BLaER1 treated with 17β-estradiol and CSF1 and Interleukin-3, amounts not matched to agents 10 nM and 100 nM (cell line): ENCODE measurements around the gene SOX8.
A peak's percentile ranks its signal among the peaks of the same experiment; 100 is the strongest.
"Not testable (repeated sequence)": the region's sequence is repeated elsewhere in the genome, so short reads cannot be mapped to it uniquely, and the experiment has no call there.

ENCODE experiments used
- H3K27ac ChIP-seq, 11 experiments: shearing (Covaris generic); formaldehyde crosslinking; 2 replicates each; pipeline ENCODE4 v1.8.1; 2022
- H3K27me3 ChIP-seq, 11 experiments: shearing (Covaris generic); formaldehyde crosslinking; 2 replicates each; pipeline ENCODE4 v1.8.1; 2022
- H3K36me3 ChIP-seq, 11 experiments: shearing (Covaris generic); formaldehyde crosslinking; 2 replicates each; pipeline ENCODE4 v1.8.1; 2022
- H3K4me1 ChIP-seq, 10 experiments: shearing (Covaris generic); formaldehyde crosslinking; 2 replicates each; pipeline ENCODE4 v1.8.1; 2022
- H3K4me2 ChIP-seq, 11 experiments: shearing (Covaris generic); formaldehyde crosslinking; 2 replicates each; pipeline ENCODE4 v1.8.1; 2022
- H3K4me3 ChIP-seq, 10 experiments: shearing (Covaris generic); formaldehyde crosslinking; 2 replicates each; pipeline ENCODE4 v1.8.1; 2022
- H3K9ac ChIP-seq, 11 experiments: shearing (Covaris generic); formaldehyde crosslinking; 2 replicates each; pipeline ENCODE4 v1.8.1; 2022
- H3K9me3 ChIP-seq, 11 experiments: shearing (Covaris generic); formaldehyde crosslinking; replicated peaks in 1 of 11; 2 replicates each; pipeline ENCODE4 v1.8.1; 2022
- H4K20me1 ChIP-seq, 11 experiments: shearing (Covaris generic); formaldehyde crosslinking; 2 replicates each; pipeline ENCODE4 v1.8.1; 2022
- Cebpa-rat ChIP-seq, 11 experiments: shearing (Covaris generic); IDR thresholded peaks; 2 replicates each; pipeline ENCODE4 v1.8.1; 2022

SOX8 gene

DNA sequence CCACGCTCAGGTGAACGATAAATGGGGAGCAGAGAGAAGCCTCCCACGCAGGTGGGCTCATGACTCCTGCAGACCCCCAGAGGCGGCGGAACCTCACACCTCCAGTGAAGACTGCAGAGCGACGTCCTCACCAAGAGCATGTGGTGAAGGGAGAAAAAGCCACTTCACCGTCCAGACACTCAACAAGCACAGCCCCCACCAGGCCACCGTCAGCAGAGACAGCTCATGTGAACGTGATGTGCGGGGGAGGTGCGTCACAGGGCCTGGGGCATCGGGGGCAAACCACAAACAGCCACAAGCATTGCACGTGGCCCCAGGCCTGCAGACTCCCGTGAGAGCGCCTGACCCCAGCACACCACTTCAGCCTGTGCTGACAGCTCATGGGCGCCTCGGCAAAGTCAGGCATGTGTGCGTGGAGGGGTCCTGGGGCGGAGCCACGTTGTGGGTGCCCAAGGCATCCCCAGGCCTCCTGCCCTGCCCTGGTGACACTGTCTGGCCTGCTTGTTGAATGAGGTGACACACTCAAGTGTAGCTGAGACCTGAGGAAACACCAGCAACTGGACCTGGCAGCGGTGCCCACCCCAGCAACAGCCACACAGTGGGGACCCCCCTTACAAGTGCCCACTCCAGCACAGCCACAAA is 29.8 kb upstream of the SOX8 start:
- H3K9me3 ChIP-seq: no peaks in the 10 kb centered on the region; a peak in 4 of 22 replicates
- H3K4me2 ChIP-seq: peak overlapping the region; percentile 9 to 62 (median 48); a peak in 18 of 22 replicates
- no peak for TF ChIP-seq Cebpa-rat (IDR thresholded peaks at IDR 0.05)
- peaks cover 7 to 14% (median 12%) of the 10 kb centered on the region in 10 experiments; a peak in 17 of 20 replicates for H3K4me1 ChIP-seq
- peaks cover 0 to 39% (median 0%) of the 10 kb centered on the region in 11 experiments; a peak in 10 of 22 replicates for H4K20me1 ChIP-seq
- H3K27me3 ChIP-seq: no peaks in the 10 kb centered on the region
- no peak overlapping the region for H3K4me3 ChIP-seq
- H3K27ac ChIP-seq: no peak overlapping the region; a peak in 1 of 22 replicates
- peak overlapping the region in 1 of 11 experiments; percentile 18; a peak in 2 of 22 replicates for H3K9ac ChIP-seq
- H3K36me3 ChIP-seq: peaks cover 20 to 37% (median 27%) of the 10 kb centered on the region in 11 experiments

DNA sequence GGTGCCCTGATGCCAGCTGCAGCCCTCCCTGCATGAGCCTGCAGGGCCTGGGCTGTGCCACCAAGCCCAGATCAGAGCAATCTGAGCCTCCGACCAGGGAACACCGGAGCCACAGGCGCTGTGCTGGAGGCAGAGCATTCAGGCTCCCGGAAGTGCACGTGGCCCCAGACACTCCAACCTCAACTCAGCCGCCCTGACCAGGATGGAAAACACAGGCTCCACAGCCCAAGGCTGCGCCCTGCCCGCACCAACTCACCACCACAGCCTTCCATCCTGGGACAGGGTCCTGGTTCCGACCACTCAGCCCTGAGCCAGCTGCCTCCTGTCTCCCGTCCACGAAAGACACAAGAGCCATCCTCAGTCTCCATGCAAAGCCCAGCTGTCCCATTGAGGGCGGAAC is 29.2 kb upstream of the SOX8 start:
- no peak for TF ChIP-seq Cebpa-rat (IDR thresholded peaks at IDR 0.05)
- peaks cover 14 to 32% (median 22%) of the 10 kb centered on the region in 11 experiments for H3K36me3 ChIP-seq

DNA sequence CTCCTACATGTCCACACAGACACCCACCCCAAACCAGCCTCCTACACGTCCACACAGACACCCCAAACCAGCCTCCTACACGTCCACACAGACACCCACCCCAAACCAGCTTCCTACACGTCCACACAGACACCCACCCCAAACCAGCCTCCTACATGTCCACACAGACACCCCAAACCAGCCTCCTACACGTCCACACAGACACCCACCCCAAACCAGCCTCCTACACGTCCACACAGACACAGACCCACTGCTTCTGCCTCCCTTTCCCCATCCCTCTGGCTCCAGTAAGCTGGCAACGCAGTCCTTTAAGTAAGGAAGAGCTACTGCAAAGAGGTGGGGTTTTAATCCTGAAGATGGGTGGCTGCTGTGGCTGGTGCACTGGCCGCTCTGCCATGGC is 27.8 kb upstream of the SOX8 start:
- not testable (repeated sequence) for H3K9ac ChIP-seq, H3K4me2 ChIP-seq, H3K27me3 ChIP-seq, H3K9me3 ChIP-seq, H3K4me3 ChIP-seq, H3K27ac ChIP-seq
- Histone ChIP-seq H3K36me3 (peaks cover 13 to 28% (median 20%) of the 10 kb centered on the region in 11 experiments; a peak in 19 of 22 replicates), H3K4me1 (peaks cover 7 to 14% (median 12%) of the 10 kb centered on the region in 10 experiments; a peak in 17 of 20 replicates), H4K20me1 (peaks cover 0 to 38% (median 7%) of the 10 kb centered on the region in 11 experiments; a peak in 9 of 22 replicates)

More for the DNA sequence above, 29.2 kb upstream of the SOX8 start:
- Histone ChIP-seq H4K20me1 (peaks cover 0 to 40% (median 2%) of the 10 kb centered on the region in 11 experiments; a peak in 10 of 22 replicates), H3K4me3 (no peak overlapping the region), H3K27ac (no peak overlapping the region), H3K27me3 (no peaks in the 10 kb centered on the region), H3K9me3 (no peaks in the 10 kb centered on the region; a peak in 4 of 22 replicates), H3K4me1 (peaks cover 7 to 14% (median 12%) of the 10 kb centered on the region in 10 experiments; a peak in 17 of 20 replicates), H3K4me2 (peak overlapping the region; percentile 9 to 62 (median 48); a peak in 17 of 22 replicates), H3K9ac (peak overlapping the region in 1 of 11 experiments; percentile 18; a peak in 2 of 22 replicates)

DNA sequence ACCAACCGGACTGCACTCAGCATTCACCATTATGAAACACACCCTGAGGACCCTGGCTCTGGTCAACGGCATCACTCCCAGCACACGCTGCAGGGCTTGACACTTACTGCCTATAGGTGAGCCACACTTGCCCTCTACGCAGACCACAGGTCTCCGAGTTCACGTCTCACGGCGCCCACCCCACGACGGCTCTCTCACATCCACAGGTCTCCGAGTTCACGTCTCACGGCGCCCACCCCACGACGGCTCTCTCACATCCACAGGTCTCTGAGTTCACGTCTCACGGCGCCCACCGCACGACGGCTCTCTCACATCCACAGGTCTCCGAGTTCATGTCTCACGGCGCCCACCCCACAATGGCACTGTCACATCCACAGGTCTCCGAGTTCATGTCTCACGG is 25.8 kb upstream of the SOX8 start:
- Histone ChIP-seq H3K4me1 (peaks cover 7 to 18% (median 12%) of the 10 kb centered on the region in 10 experiments; a peak in 17 of 20 replicates), H4K20me1 (peaks cover 0 to 45% (median 6%) of the 10 kb centered on the region in 11 experiments; a peak in 11 of 22 replicates)

DNA sequence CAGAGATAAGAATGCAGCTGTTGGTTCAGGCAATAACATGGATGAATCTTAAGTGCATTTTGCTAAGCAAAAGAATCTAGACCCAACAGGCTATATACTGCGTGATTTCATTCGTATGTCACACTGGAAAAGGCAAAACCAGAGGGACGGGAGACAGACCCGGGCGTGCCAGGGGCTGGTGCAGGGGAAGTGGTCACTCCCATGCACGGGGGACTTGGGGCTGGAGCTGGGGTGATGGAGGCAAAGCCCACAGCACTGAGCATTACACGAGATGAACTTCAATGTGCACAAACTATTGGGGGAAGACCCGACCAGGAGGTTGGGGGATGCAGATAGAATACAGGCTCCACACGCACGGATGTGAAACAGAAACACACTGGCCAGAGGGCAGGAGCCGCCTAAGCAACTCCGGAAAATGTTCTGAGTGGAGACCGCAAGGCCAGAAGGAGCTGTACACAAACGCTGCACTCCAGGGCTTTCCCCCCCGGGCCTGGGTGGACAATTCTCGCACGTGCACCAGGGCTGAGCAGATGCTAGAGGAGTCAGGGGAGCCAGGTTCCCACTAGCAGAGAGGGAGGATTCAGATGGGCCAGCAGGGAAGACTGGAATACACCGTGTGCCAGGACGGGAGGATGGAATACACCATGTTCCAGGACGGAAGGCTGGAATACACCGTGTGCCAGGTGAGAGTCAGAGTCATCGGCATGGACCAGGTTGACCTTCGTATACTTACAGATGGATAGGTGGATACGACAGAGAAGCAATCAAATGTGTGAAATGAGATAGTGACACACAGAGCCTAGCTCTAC is 22.1 kb upstream of the SOX8 start:
- Histone ChIP-seq H3K4me3 (no peak overlapping the region), H3K27ac (no peak overlapping the region), H3K9me3 (peaks cover 0 to 7% (median 0%) of the 10 kb centered on the region in 11 experiments; a peak in 6 of 22 replicates), H3K36me3 (peaks cover 0 to 4% (median 2%) of the 10 kb centered on the region in 11 experiments; a peak in 7 of 22 replicates), H3K27me3 (no peaks in the 10 kb centered on the region), H4K20me1 (peaks cover 0 to 36% (median 7%) of the 10 kb centered on the region in 11 experiments; a peak in 11 of 22 replicates), H3K9ac (no peak overlapping the region), H3K4me1 (peaks cover 13 to 20% (median 16%) of the 10 kb centered on the region in 10 experiments), H3K4me2 (no peak overlapping the region)
- no peak for TF ChIP-seq Cebpa-rat (IDR thresholded peaks at IDR 0.05)

More for the DNA sequence above, 25.8 kb upstream of the SOX8 start:
- not testable (repeated sequence) for H3K4me3 ChIP-seq, H3K4me2 ChIP-seq, H3K9ac ChIP-seq, H3K27ac ChIP-seq, H3K9me3 ChIP-seq, H3K27me3 ChIP-seq
- H3K36me3 ChIP-seq: peaks cover 13 to 28% (median 17%) of the 10 kb centered on the region in 11 experiments; a peak in 19 of 22 replicates

DNA sequence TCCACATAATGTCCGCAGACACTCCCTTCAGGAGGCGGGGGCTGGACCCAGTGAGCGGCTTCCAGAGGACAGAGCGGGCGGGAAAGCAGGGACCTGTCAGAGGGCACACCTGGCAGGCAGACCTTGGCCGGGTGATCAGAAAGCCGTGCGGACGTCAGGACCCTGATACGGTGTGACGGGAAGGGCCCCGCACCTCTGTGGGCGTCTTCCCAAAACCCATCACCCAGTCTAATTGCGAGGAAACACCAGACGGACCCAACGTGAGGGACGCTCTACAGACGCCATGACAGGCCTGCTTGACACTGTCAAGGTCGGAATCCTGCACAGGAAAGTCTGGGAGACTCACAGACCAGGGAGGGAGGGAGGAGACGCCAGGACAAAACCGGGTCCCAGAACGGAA is 19.2 kb upstream of the SOX8 start:
- Histone ChIP-seq H3K36me3 (peaks cover 8 to 23% (median 20%) of the 10 kb centered on the region in 11 experiments; a peak in 20 of 22 replicates), H3K4me3 (no peak overlapping the region), H3K9me3 (peaks cover 8 to 21% (median 13%) of the 10 kb centered on the region in 11 experiments; a peak in 20 of 22 replicates), H3K4me2 (no peak overlapping the region), H3K27me3 (no peaks in the 10 kb centered on the region), H4K20me1 (peaks cover 0 to 35% (median 8%) of the 10 kb centered on the region in 11 experiments; a peak in 11 of 22 replicates), H3K9ac (no peak overlapping the region), H3K4me1 (peaks cover 18 to 27% (median 23%) of the 10 kb centered on the region in 10 experiments), H3K27ac (no peak overlapping the region)
- TF ChIP-seq Cebpa-rat (IDR thresholded peaks at IDR 0.05): no peak

DNA sequence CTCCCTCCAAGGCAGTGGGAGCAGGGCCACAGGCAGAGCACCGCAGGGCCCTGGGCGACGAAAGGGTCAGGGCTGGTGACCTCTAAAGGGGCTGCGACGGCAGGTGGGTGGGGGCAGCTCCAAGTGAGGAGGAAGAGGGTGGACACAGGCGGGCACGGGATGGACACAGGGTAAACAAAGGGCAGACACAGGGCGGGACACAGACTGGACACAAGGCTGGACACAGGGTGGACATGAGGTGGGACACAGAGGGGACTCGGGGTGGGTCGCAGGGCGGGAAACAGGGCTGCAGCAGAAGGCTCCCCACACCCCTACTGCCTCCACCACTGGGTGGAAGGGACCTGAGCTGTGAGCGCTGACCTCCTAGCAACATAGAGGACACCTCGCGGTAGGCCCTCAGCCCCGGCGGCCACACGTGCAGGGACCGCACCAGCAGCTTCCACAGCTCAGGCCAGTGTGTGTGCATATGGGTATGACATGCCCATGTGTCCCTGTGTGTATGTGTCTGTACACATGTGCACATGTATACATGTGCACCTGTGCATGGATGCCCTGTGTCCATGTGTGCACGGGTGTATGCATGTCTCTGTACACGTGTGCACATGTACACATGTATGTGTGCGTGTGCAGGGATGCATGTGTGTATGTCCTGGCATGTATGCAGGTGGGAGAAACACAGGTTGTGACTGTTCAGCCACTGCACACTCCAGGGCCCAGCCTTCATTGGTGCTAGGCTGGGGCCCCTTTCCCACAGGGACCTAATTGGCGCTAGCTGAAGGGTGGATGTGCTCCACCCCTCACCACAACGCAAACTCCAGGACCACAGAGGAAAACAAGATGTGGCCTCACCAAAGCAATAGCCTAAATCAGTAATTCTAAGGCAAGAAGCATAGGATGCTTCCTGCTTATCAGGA is 18.4 kb upstream of the SOX8 start:
- no peaks in the 10 kb centered on the region for H3K27me3 ChIP-seq
- TF ChIP-seq Cebpa-rat (IDR thresholded peaks at IDR 0.05): no peak

More for the DNA sequence above, 18.4 kb upstream of the SOX8 start:
- H3K4me2 ChIP-seq: peak overlapping the region; percentile 70 to 91 (median 84)
- peaks cover 8 to 21% (median 13%) of the 10 kb centered on the region in 11 experiments; a peak in 20 of 22 replicates for H3K9me3 ChIP-seq
- H4K20me1 ChIP-seq: peaks cover 4 to 41% (median 11%) of the 10 kb centered on the region in 11 experiments; a peak in 12 of 22 replicates
- H3K36me3 ChIP-seq: peaks cover 8 to 30% (median 27%) of the 10 kb centered on the region in 11 experiments; a peak in 20 of 22 replicates
- peak overlapping the region; percentile 4 to 71 (median 47); a peak in 17 of 22 replicates for H3K9ac ChIP-seq
- H3K27ac ChIP-seq: peak overlapping the region in 8 of 11 experiments; percentile 38 to 61 (median 47); a peak in 10 of 22 replicates
- peaks cover 20 to 33% (median 25%) of the 10 kb centered on the region in 10 experiments for H3K4me1 ChIP-seq
- H3K4me3 ChIP-seq: peak overlapping the region in 4 of 10 experiments; percentile 21 to 47 (median 34); a peak in 1 of 20 replicates
